Testis (tissue), 3 donors: ENCODE measurements around the gene LNX1. TPM values are rescaled to one million over a fixed set of nuclear protein-coding genes. Genes with fewer than 3 reads are reported as not detected.

Experiments
- DNase-seq: peaks from one replicate; pipeline ENCODE4 v3.0.0-alpha.2; 2019
- H3K27ac ChIP-seq, 2 donors: fragments of 200-600 bp; sonication (generic); one replicate each; pipeline ENCODE4 v1.5.1; 2019
- H3K27me3 ChIP-seq: fragments of 200-600 bp; sonication (generic); one replicate; pipeline ENCODE4 v1.5.1; 2019
- H3K36me3 ChIP-seq: fragments of 200-600 bp; sonication (generic); one replicate; pipeline ENCODE4 v1.5.1; 2017; ENCODE audit warnings: low read depth; ENCODE audit errors: missing control alignments
- H3K4me1 ChIP-seq: fragments of 200-600 bp; sonication (generic); one replicate; pipeline ENCODE4 v1.5.1; 2019
- H3K4me3 ChIP-seq, 2 donors: fragments of 200-600 bp; sonication (generic); one replicate each; pipeline ENCODE4 v1.5.1; 2017 to 2019
- H3K9me3 ChIP-seq: fragments of 200-600 bp; sonication (generic); one replicate; pipeline ENCODE4 v1.5.1; 2017
- POLR2A ChIP-seq: fragments of 450-650 bp; IDR thresholded peaks from one replicate; pipeline ENCODE4 v1.6.1; 2017; ENCODE audit warnings: antibody characterized with exemption, mild to moderate bottlenecking, moderate library complexity
- WGBS, 2 donors: methylation state at CpG; one replicate each; pipeline ENCODE4 v1.1.5; 2018; 5-methylcytosine and 5-hydroxymethylcytosine counted together
- intact Hi-C: fragments of 100-400 bp; cut with DNase I; formaldehyde crosslinking; loops from one replicate; pipeline ENCODE4 v1.15.1; 2023; ENCODE audit warnings: low total_unique reads
- polyA plus RNA-seq: library from polyadenylated mRNA; stranded (reverse); fragments of 350-450 nt; fragmentation: Illumina TruSeq; extraction: RNeasy Lipid Tissue Mini Kit (QIAGEN cat#74804); gene quantifications from one replicate; pipeline ENCODE4 v1.2.3, GENCODE V29; 2014; ENCODE audit warnings: low read depth, low replicate concordance; ENCODE audit not compliant: insufficient read depth
- total RNA-seq, 2 donors: library from RNA; depleted of rRNA; stranded (reverse); fragments of >200 nt; gene quantifications; one replicate each; pipeline ENCODE4 v1.2.3, GENCODE V29; 2016
- TF ChIP-seq, protein P1 (sequence below), 3 experiments: fragments of 450-650 bp in 2 of 3; fragments of 200-600 bp in 1 of 3; sonication (generic) in 1 of 3; IDR thresholded peaks; one replicate each; pipeline ENCODE4 v1.5.1; 2016 to 2019; ENCODE audit warnings: antibody characterized with exemption in 3 of 3, mild to moderate bottlenecking in 2 of 3, moderate library complexity in 1 of 3

Gene LNX1
- total and polyA plus RNA-seq, 3 donors from 2014 or later, result 4.3 to 8.3 (median 5.8) TPM

DNA sequence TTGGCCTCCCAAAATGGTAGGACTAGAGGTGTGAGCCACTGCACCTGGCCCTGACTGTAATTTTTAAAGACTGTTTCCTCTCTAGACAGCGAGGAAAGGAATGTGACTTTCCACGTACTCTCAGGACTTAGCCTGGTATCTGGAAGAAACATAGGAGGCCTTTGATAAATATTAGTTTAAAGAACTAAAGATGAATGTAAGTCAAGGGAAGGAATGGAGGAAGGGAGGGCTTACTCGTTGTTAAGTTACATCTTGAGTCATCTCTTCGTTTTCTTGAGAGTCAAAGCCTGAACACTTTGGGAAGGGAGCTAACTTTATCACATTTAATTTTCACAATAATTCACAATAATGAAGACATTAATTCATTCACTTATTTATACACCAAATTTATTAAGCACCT is 7.2 kb upstream of the LNX1 start:
- WGBS, 2 donors, result 85 to 93% methylated on average over 4 of the region's 4 CpGs
- no peaks in the 10 kb centered on the region for H3K27me3 ChIP-seq
- DNase-seq, result no peak
- intact Hi-C loops, result no loop called here
- TF ChIP-seq, protein P1, sequence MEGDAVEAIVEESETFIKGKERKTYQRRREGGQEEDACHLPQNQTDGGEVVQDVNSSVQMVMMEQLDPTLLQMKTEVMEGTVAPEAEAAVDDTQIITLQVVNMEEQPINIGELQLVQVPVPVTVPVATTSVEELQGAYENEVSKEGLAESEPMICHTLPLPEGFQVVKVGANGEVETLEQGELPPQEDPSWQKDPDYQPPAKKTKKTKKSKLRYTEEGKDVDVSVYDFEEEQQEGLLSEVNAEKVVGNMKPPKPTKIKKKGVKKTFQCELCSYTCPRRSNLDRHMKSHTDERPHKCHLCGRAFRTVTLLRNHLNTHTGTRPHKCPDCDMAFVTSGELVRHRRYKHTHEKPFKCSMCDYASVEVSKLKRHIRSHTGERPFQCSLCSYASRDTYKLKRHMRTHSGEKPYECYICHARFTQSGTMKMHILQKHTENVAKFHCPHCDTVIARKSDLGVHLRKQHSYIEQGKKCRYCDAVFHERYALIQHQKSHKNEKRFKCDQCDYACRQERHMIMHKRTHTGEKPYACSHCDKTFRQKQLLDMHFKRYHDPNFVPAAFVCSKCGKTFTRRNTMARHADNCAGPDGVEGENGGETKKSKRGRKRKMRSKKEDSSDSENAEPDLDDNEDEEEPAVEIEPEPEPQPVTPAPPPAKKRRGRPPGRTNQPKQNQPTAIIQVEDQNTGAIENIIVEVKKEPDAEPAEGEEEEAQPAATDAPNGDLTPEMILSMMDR (IDR thresholded peaks at IDR 0.05), result no peak
- TF ChIP-seq POLR2A, result no peak
- no peaks in the 10 kb centered on the region for H3K9me3 ChIP-seq
- H3K36me3 ChIP-seq, result no peaks in the 10 kb centered on the region
- no peak overlapping the region for H3K4me3 ChIP-seq
- no peak overlapping the region for H3K27ac ChIP-seq
- no peaks in the 10 kb centered on the region for H3K4me1 ChIP-seq

DNA sequence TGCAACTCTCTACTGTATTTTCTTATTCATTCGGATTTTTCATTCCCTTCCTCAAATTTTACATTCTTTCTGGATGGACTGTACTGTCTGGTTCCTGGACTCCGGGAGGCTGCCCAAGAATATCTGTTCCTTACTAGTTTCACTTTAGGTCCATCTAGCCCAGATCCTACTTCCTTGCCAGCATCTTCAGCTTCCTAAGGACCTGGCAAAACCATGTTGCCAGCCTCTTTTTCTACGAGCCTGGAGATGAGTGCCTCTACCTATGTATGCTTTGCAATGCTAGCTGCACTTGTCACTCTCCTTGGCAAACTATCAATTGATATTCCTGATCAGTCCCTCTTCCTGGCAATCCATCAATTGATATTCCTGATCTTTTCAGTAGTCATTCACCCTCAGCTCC is 5.6 kb upstream of the LNX1 start:
- no peak overlapping the region for H3K4me3 ChIP-seq
- H3K4me1 ChIP-seq, result no peaks in the 10 kb centered on the region
- 91 to 92% methylated on average over 3 of the region's 3 CpGs for WGBS, 2 donors
- no peaks in the 10 kb centered on the region for H3K36me3 ChIP-seq
- no peak overlapping the region for H3K27ac ChIP-seq
- H3K27me3 ChIP-seq, result no peaks in the 10 kb centered on the region
- H3K9me3 ChIP-seq, result no peaks in the 10 kb centered on the region
- no peak for TF ChIP-seq POLR2A
- TF ChIP-seq, protein P1 (IDR thresholded peaks at IDR 0.05), result no peak
- no peak for DNase-seq
- intact Hi-C loops, result no loop called here

DNA sequence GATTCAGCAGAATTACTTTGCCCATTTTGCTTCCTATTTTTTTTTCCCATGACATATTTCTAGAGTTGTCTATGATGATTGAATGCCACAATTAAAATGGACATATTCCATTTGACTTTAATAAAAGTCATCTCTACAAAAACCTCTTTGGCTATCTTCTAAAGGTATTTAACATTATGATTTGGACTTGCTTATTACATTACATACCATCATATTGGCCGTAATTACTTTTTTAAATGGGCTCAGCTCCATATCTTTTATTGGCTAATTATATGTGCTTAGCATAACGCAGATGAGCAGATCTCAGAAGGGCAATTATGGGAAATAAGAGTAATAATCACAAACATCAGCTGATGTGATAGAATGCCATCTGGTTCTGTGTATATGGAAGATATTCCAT is 4.5 kb upstream of the LNX1 start:
- H3K4me3 ChIP-seq, result no peak overlapping the region
- H3K36me3 ChIP-seq, result no peaks in the 10 kb centered on the region
- 85 to 92% methylated on average over 2 of the region's 2 CpGs for WGBS, 2 donors
- TF ChIP-seq, protein P1 (IDR thresholded peaks at IDR 0.05), result no peak
- no peak for TF ChIP-seq POLR2A
- no peak overlapping the region for H3K27ac ChIP-seq
- H3K27me3 ChIP-seq, result no peaks in the 10 kb centered on the region
- no peaks in the 10 kb centered on the region for H3K4me1 ChIP-seq
- no peak for DNase-seq
- H3K9me3 ChIP-seq, result no peaks in the 10 kb centered on the region
- intact Hi-C loops, result no loop called here

DNA sequence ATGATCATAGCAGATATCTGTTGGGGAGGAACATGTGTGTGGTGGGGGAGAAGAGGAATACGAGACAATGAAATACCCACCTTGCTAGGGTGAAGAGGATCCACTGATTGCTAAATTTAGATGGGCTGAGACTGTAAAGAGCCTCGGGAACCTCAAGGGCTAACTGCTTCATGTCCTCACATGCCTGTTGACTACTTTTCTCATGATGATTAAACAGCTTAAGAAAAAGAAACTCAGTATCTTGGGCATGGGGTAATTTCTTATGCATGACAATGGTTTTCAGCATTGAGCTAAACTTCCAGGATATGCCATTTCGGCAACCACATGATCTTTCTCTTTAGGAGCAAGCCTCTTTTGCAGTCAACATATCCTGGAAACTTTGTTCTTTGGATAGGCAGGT is 3.9 kb upstream of the LNX1 start:
- intact Hi-C loops, result no loop called here
- H3K27ac ChIP-seq, result no peak overlapping the region
- no peaks in the 10 kb centered on the region for H3K9me3 ChIP-seq
- H3K27me3 ChIP-seq, result no peaks in the 10 kb centered on the region
- no peaks in the 10 kb centered on the region for H3K4me1 ChIP-seq
- H3K36me3 ChIP-seq, result no peaks in the 10 kb centered on the region
- no peak for TF ChIP-seq POLR2A
- TF ChIP-seq, protein P1 (IDR thresholded peaks at IDR 0.05), result no peak
- WGBS, 2 donors, result 65 to 92% methylated on average over 3 of the region's 3 CpGs
- no peak overlapping the region for H3K4me3 ChIP-seq
- no peak for DNase-seq

DNA sequence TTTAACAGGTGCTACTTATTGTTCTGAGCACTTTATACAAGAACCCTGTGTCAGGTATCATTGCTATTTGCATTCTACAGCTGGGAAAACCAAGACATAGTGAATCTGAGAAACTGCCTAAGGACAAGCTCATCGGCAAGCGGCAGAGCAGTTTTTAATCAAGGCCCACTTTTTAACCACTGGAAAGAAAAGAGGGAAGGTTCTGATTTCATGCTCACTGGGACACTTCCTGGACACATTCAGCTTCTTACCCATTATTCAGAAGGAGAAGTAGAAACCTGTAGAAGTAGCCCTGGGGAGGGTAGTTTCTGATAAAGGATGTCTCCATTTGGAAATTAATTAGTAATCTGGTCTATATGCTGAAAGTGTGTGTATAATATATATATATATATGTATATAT is 2.5 kb upstream of the LNX1 start:
- no peak for DNase-seq
- no peaks in the 10 kb centered on the region for H3K9me3 ChIP-seq
- no peak overlapping the region for H3K4me3 ChIP-seq
- TF ChIP-seq, protein P1 (IDR thresholded peaks at IDR 0.05), result no peak
- TF ChIP-seq POLR2A, result no peak
- no peak overlapping the region for H3K27ac ChIP-seq
- intact Hi-C loops, result no loop called here
- no peaks in the 10 kb centered on the region for H3K4me1 ChIP-seq
- 64 to 86% methylated on average over 2 of the region's 2 CpGs for WGBS, 2 donors
- H3K36me3 ChIP-seq, result no peaks in the 10 kb centered on the region
- H3K27me3 ChIP-seq, result no peaks in the 10 kb centered on the region
